ENCODE results near the gene NOTCH4. TPM values are rescaled to one million over a fixed set of nuclear protein-coding genes. Genes with fewer than 3 reads are reported as not detected.

The NOTCH4 gene
- total RNA-seq, 3 donors from 2014 or later = 20.8 to 47.9 (median 23.8) TPM

DNA sequence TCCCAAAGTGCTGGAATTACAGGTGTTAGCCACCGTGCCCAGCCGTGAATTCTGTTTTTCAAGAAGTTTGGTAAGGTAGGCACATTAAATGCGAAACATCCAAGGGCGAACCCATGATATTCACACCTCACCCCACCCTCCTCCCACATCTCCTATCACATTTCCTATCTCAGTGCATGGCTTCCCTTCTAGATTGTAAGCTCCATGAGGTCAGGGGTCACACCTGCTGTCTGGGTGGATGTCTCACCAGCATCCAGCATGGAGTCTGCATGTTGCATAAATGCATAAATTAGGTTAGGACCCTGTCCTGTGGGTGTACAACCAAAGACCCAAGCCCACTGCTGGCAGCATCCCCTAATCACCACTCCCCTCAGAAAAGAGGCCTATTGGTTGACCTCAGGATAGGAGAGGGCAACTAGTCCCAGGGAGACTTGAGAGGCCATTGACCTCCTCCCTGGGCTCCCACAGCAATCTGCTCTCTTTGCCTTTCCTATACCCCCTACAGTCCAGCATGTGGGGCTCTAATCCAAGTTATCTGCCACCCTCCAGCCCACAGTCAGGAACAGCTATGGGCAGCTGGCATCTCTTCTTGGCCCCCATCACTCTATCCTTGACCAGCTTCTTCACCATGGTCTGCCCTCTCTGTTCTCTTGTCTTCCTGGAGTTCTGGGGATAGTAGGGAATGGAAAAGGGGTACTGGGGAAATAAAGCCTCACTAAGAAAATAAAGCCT, 76.3 kb downstream of the NOTCH4 start:
- H3K27me3 ChIP-seq = no peaks in the 10 kb centered on the region
- H3K4me1 ChIP-seq = no peaks in the 10 kb centered on the region
- H3K27ac ChIP-seq = no peak overlapping the region
- no peaks in the 10 kb centered on the region for H3K36me3 ChIP-seq
- intact Hi-C loops (cut with DNase I; ENCODE audit: low total_unique reads) = no loop called here
- H3K4me3 ChIP-seq = no peak overlapping the region
- no peaks in the 10 kb centered on the region for H3K9me3 ChIP-seq
- no peak for DNase-seq (ENCODE audit: low spot score in 2 of 2)
- TF ChIP-seq, protein P1, sequence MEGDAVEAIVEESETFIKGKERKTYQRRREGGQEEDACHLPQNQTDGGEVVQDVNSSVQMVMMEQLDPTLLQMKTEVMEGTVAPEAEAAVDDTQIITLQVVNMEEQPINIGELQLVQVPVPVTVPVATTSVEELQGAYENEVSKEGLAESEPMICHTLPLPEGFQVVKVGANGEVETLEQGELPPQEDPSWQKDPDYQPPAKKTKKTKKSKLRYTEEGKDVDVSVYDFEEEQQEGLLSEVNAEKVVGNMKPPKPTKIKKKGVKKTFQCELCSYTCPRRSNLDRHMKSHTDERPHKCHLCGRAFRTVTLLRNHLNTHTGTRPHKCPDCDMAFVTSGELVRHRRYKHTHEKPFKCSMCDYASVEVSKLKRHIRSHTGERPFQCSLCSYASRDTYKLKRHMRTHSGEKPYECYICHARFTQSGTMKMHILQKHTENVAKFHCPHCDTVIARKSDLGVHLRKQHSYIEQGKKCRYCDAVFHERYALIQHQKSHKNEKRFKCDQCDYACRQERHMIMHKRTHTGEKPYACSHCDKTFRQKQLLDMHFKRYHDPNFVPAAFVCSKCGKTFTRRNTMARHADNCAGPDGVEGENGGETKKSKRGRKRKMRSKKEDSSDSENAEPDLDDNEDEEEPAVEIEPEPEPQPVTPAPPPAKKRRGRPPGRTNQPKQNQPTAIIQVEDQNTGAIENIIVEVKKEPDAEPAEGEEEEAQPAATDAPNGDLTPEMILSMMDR (IDR thresholded peaks at IDR 0.05) = no peak
- TF ChIP-seq POLR2A (IDR thresholded peaks at IDR 0.05) = no peak
- no peak for TF ChIP-seq POLR2AphosphoS5 (IDR thresholded peaks at IDR 0.05)

DNA sequence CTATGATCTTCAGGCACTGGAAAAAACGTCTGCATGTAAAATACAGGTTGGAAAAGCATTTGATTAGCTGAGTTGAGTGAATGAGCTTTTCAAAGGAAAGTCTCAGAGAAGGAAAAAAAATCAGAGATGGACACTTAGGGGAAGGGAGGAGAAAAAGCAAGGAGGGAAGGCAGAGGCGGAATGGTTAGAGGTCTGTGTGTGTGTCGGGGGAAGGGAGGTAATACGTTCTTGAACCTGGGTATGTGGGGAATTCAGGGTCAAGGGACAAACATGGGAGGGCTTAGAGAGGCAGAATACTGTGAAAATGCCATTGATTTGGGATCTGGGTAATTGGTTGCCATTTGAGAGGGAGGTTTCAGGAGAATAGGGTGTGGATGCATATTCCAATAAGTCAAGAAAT, 77.2 kb downstream of the NOTCH4 start:
- Histone ChIP-seq H3K36me3 (no peaks in the 10 kb centered on the region), H3K4me1 (no peaks in the 10 kb centered on the region), H3K27me3 (no peaks in the 10 kb centered on the region), H3K27ac (no peak overlapping the region), H3K4me3 (no peak overlapping the region), H3K9me3 (no peaks in the 10 kb centered on the region)
- TF ChIP-seq, protein P1 (IDR thresholded peaks at IDR 0.05) = no peak
- TF ChIP-seq POLR2AphosphoS5 (IDR thresholded peaks at IDR 0.05) = no peak
- no peak for DNase-seq (ENCODE audit: low spot score in 2 of 2)
- intact Hi-C loops (cut with DNase I; ENCODE audit: low total_unique reads) = no loop called here

DNA sequence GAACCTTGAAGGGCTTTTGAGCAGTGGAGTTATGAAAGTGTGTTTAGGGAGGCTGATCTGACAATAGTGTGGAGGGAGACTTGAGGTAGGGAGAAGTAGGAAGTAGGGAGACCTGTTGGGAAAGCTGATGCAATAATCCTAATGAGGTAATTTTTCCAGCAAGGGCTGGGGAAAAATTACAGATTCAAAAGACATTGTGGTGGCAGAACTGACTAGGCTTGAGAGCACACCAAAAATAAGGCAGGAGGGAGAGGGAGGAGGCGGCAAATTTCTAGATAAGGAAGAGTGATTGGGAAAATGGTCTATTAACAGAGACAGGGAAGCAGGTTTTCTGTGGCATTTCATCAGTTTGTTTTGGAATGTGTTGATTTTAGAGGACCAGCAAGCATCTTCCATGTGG, 77.6 kb downstream of the NOTCH4 start:
- no peak overlapping the region for H3K4me3 ChIP-seq
- H3K27me3 ChIP-seq = no peaks in the 10 kb centered on the region
- no peak overlapping the region for H3K27ac ChIP-seq
- no peak for DNase-seq (ENCODE audit: low spot score in 2 of 2)
- H3K4me1 ChIP-seq = no peaks in the 10 kb centered on the region
- TF ChIP-seq POLR2A (IDR thresholded peaks at IDR 0.05) = no peak
- TF ChIP-seq, protein P1 (IDR thresholded peaks at IDR 0.05) = no peak
- no peak for TF ChIP-seq POLR2AphosphoS5 (IDR thresholded peaks at IDR 0.05)
- no peaks in the 10 kb centered on the region for H3K36me3 ChIP-seq
- intact Hi-C loops (cut with DNase I; ENCODE audit: low total_unique reads) = no loop called here
- no peaks in the 10 kb centered on the region for H3K9me3 ChIP-seq

Other genes starting within 250 kb of the NOTCH4 start
- 100 to 1,000 TPM in 2 of 3 donors, 1 to 10 TPM in 1; 7.2 to 275 (median 230) TPM for gene C4A, start 242.0 kb downstream of the NOTCH4 start, total RNA-seq
- 100 to 1,000 TPM in 2 of 3 donors, 1 to 10 TPM in 1; 5.6 to 323 (median 298) TPM for gene C4B, start 209.3 kb downstream of the NOTCH4 start, total RNA-seq
- gene CYP21A2, start 185.7 kb downstream of the NOTCH4 start, total RNA-seq = 10 to 100 TPM in 1 of 3 donors, 1 to 10 TPM in 1, not detected in 1; 1.6 to 14.1 TPM
- gene TNXB, start 114.7 kb downstream of the NOTCH4 start, total RNA-seq = 100 to 1,000 TPM in 1 of 3 donors, 10 to 100 TPM in 2; 32.9 to 109 (median 89.8) TPM
- 10 to 100 TPM; 37.0 to 44.8 (median 43.6) TPM for gene ATF6B, start 95.8 kb downstream of the NOTCH4 start, total RNA-seq
- 1 to 10 TPM; 2.6 to 4.1 (median 2.7) TPM for gene FKBPL, start 93.8 kb downstream of the NOTCH4 start, total RNA-seq
- 1 to 10 TPM in 2 of 3 donors, under 1 TPM in 1; 0.48 to 2.8 (median 1.3) TPM for gene PRRT1, start 72.1 kb downstream of the NOTCH4 start, total RNA-seq
- gene PPT2, start 69.9 kb downstream of the NOTCH4 start, total RNA-seq = 10 to 100 TPM; 18.4 to 59.6 (median 28.5) TPM
- gene EGFL8, start 59.5 kb downstream of the NOTCH4 start, total RNA-seq = 10 to 100 TPM; 10.2 to 19.6 (median 11.8) TPM
- 10 to 100 TPM; 25.8 to 33.8 (median 30.6) TPM for gene AGPAT1, start 48.0 kb downstream of the NOTCH4 start, total RNA-seq
- gene RNF5, start 45.7 kb downstream of the NOTCH4 start, total RNA-seq = 10 to 100 TPM; 56.3 to 78.0 (median 70.5) TPM
- gene AGER, start 39.8 kb downstream of the NOTCH4 start, total RNA-seq = 1 to 10 TPM; 1.3 to 2.6 (median 1.8) TPM
- gene PBX2, start 33.9 kb downstream of the NOTCH4 start, total RNA-seq = 10 to 100 TPM; 32.3 to 61.6 (median 48.5) TPM
- gene GPSM3, start 31.4 kb downstream of the NOTCH4 start, total RNA-seq = 10 to 100 TPM in 2 of 3 donors, 1 to 10 TPM in 1; 8.2 to 18.2 (median 11.3) TPM
- gene TSBP1, start 147.8 kb upstream of the NOTCH4 start, total RNA-seq = not detected
- not detected for gene BTNL2, start 183.1 kb upstream of the NOTCH4 start, total RNA-seq
- gene HLA-DRA, start 215.8 kb upstream of the NOTCH4 start, total RNA-seq = 100 to 1,000 TPM; 237 to 259 (median 238) TPM